Rectal smooth muscle tissue (tissue), 1 donor: ENCODE results near the gene OR6S1.
"Not testable (repeated sequence)": the region's sequence is repeated elsewhere in the genome, so short reads cannot be mapped to it uniquely, and the experiment has no call there.

Experiments used
- H3K27ac ChIP-seq: one replicate; pipeline ENCODE4 v1.7.0; 2013; ENCODE audit warnings: low read depth, low read length, inconsistent platforms
- H3K27me3 ChIP-seq: one replicate; pipeline ENCODE4 v1.7.0; 2013; ENCODE audit warnings: low read length; ENCODE audit not compliant: control insufficient read depth, insufficient read depth
- H3K36me3 ChIP-seq: one replicate; pipeline ENCODE4 v1.7.0; 2013; ENCODE audit warnings: low read length; ENCODE audit not compliant: control insufficient read depth, insufficient read depth
- H3K4me1 ChIP-seq: one replicate; pipeline ENCODE4 v1.7.0; 2013; ENCODE audit warnings: low read length; ENCODE audit not compliant: control insufficient read depth, insufficient read depth
- H3K4me3 ChIP-seq: one replicate; pipeline ENCODE4 v1.7.0; 2013; ENCODE audit warnings: low read length
- H3K9ac ChIP-seq: one replicate; pipeline ENCODE4 v1.7.0; 2013; ENCODE audit warnings: low read length

OR6S1 gene

GRCh38 chr14:20681348-20682126, 40.0 kb upstream of the OR6S1 start:
- Histone ChIP-seq H3K4me1 (peaks cover 7% of the 10 kb centered on the region), H3K4me3 (peak overlapping the region; percentile 91), H3K27me3 (no peaks in the 10 kb centered on the region), H3K27ac (peak overlapping the region; percentile 99), H3K36me3 (no peaks in the 10 kb centered on the region), H3K9ac (peak overlapping the region; percentile 68)

- peaks cover 7% of the 10 kb centered on the region for H3K4me1 ChIP-seq
- no peaks in the 10 kb centered on the region for H3K27me3 ChIP-seq
- H3K27ac ChIP-seq, result peak overlapping the region; percentile 99
- peak overlapping the region; percentile 29 for H3K9ac ChIP-seq
- H3K4me3 ChIP-seq, result peak overlapping the region; percentile 91
- no peaks in the 10 kb centered on the region for H3K36me3 ChIP-seq
These were observed 39.4 kb upstream of the OR6S1 start for GRCh38 chr14:20680843-20681347.

GRCh38 chr14:20680363-20680762, 38.9 kb upstream of the OR6S1 start:
- Histone ChIP-seq H3K4me1 (peaks cover 7% of the 10 kb centered on the region), H3K27me3 (no peaks in the 10 kb centered on the region), H3K9ac (no peak overlapping the region), H3K4me3 (peak overlapping the region; percentile 91), H3K36me3 (no peaks in the 10 kb centered on the region), H3K27ac (no peak overlapping the region)

- Histone ChIP-seq H3K9ac (no peak overlapping the region), H3K27ac (no peak overlapping the region)
These were observed 38.4 kb upstream of the OR6S1 start for GRCh38 chr14:20679907-20680306.

GRCh38 chr14:20676072-20676471, 34.6 kb upstream of the OR6S1 start:
- Histone ChIP-seq H3K36me3 (no peaks in the 10 kb centered on the region), H3K4me1 (peaks cover 6% of the 10 kb centered on the region), H3K27me3 (no peaks in the 10 kb centered on the region), H3K27ac (no peak overlapping the region), H3K9ac (no peak overlapping the region), H3K4me3 (no peak overlapping the region)

More at GRCh38 chr14:20679907-20680306, 38.4 kb upstream of the OR6S1 start:
- H3K27me3 ChIP-seq, result no peaks in the 10 kb centered on the region
- no peak overlapping the region for H3K4me3 ChIP-seq
- H3K36me3 ChIP-seq, result no peaks in the 10 kb centered on the region
- H3K4me1 ChIP-seq, result peaks cover 7% of the 10 kb centered on the region

GRCh38 chr14:20675669-20676068, 34.2 kb upstream of the OR6S1 start:
- Histone ChIP-seq H3K27me3 (no peaks in the 10 kb centered on the region), H3K9ac (no peak overlapping the region), H3K4me3 (no peak overlapping the region), H3K36me3 (no peaks in the 10 kb centered on the region), H3K27ac (no peak overlapping the region), H3K4me1 (peaks cover 2% of the 10 kb centered on the region)

GRCh38 chr14:20671597-20672283, 30.2 kb upstream of the OR6S1 start:
- Histone ChIP-seq H3K4me1 (no peaks in the 10 kb centered on the region), H3K27me3 (no peaks in the 10 kb centered on the region), H3K4me3 (no peak overlapping the region), H3K9ac (no peak overlapping the region), H3K27ac (no peak overlapping the region), H3K36me3 (no peaks in the 10 kb centered on the region)

GRCh38 chr14:20668969-20669368, 27.5 kb upstream of the OR6S1 start:
- Histone ChIP-seq H3K9ac (no peak overlapping the region), H3K27ac (no peak overlapping the region), H3K27me3 (no peaks in the 10 kb centered on the region), H3K4me3 (no peak overlapping the region), H3K36me3 (no peaks in the 10 kb centered on the region), H3K4me1 (no peaks in the 10 kb centered on the region)

GRCh38 chr14:20667957-20668356, 26.5 kb upstream of the OR6S1 start:
- Histone ChIP-seq H3K27me3 (no peaks in the 10 kb centered on the region), H3K4me1 (no peaks in the 10 kb centered on the region), H3K27ac (no peak overlapping the region), H3K9ac (no peak overlapping the region), H3K4me3 (no peak overlapping the region), H3K36me3 (no peaks in the 10 kb centered on the region)

GRCh38 chr14:20666400-20666961, 25.0 kb upstream of the OR6S1 start:
- H3K36me3 ChIP-seq, H3K9ac ChIP-seq, H3K27ac ChIP-seq, H3K27me3 ChIP-seq, H3K4me1 ChIP-seq, H3K4me3 ChIP-seq: not testable (repeated sequence)

GRCh38 chr14:20662968-20663732, 21.7 kb upstream of the OR6S1 start:
- H3K27ac ChIP-seq, result no peak overlapping the region
- no peak overlapping the region for H3K9ac ChIP-seq
- no peaks in the 10 kb centered on the region for H3K36me3 ChIP-seq
- peak overlapping the region; percentile 53 for H3K4me3 ChIP-seq
- peaks cover 5% of the 10 kb centered on the region for H3K27me3 ChIP-seq
- no peaks in the 10 kb centered on the region for H3K4me1 ChIP-seq

- Histone ChIP-seq H3K4me1 (no peaks in the 10 kb centered on the region), H3K4me3 (no peak overlapping the region), H3K27me3 (peaks cover 8% of the 10 kb centered on the region), H3K36me3 (no peaks in the 10 kb centered on the region), H3K27ac (no peak overlapping the region), H3K9ac (no peak overlapping the region)
These were observed 19.7 kb upstream of the OR6S1 start for GRCh38 chr14:20661197-20661596.
